ENCODE data around the gene GLI1.

The GLI1 gene

DNA sequence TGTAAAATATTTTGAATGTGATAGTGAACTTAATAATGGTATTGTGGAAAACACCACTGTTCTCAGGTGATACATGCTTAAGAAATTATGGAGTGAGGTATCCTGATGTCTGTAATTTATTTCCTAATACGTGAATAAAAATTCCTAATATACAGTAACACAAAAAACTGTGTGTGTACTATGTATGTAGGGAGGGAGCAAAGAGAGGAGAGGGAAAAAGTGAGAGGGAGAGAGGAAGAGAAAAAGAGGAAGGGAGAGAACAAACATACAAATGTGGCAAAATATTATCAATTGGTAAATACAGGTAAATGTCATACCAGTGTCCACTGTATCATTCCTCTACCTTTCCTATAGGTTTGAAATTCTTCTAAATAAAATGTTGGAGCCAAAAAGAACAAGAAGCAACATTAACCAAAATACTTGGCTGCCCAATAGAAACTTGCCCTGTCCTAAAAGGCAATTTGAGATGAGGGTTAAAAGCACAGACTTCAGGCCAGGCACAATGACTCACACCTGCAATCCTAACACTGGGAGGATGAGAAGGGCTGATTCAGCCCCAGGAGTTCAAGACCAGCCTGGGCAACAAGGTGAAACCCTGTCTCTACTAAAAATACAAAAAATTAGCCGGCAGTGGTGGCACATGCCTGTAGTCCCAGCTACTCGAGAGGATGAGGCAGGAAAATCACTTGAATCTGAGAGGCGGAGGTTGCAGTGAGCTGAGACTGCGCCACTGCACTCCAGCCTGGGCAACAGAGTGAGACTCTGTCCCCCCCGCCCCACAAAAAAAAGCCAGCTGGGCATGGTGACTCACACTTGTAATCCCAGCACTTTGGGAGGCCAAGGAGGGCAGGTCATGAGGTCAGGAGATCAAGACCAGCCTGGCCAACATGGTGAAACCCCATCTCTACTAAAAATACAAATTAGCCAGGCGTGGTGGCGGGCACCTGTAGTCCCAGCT, 43.3 kb upstream of the GLI1 start:
- no peak overlapping the region for H3K4me2 ChIP-seq (ENCODE audit: low read length)
- peaks cover 23% of the 10 kb centered on the region for H3K79me2 ChIP-seq (ENCODE audit: insufficient read depth, low read length)
- H3K27ac ChIP-seq (ENCODE audit: low read depth, low read length, poor library complexity, severe bottlenecking), result no peak overlapping the region

DNA sequence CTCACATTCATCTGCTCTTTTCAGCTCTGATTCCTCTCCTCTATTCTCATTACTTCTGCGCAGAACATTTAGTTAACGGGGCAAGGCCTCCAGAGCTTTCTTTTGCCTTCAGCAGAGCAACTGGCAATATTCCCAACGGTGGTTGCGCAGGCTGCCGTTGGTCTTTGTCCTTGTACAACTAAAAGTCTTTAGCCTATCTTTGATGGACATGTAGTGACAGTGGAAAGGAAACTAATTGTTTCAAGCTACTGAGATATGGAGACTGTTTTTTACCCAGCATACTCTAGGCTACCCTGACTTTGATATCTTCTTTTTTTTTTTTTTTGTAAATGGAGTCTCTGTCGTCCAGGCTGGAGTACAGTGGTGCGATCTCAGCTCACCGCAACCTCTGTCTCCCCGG, 41.3 kb upstream of the GLI1 start:
- Histone ChIP-seq H3F3A (ENCODE audit: insufficient read depth, low read length) (no peaks in the 10 kb centered on the region), H3K9ac (ENCODE audit: low read length) (no peak overlapping the region), H3K9me2 (ENCODE audit: low read depth, low read length) (no peaks in the 10 kb centered on the region), H3K9me3 (ENCODE audit: low read length) (no peaks in the 10 kb centered on the region), H3K27ac (ENCODE audit: low read depth, low read length, poor library complexity, severe bottlenecking) (no peak overlapping the region), H3K27me3 (ENCODE audit: insufficient read depth, low read length) (no peaks in the 10 kb centered on the region), H3K4me2 (ENCODE audit: low read length) (no peak overlapping the region), H2AFZ (ENCODE audit: low read length) (no peak overlapping the region), H3K4me1 (ENCODE audit: insufficient read depth, low read length, severe bottlenecking) (peaks cover 14% of the 10 kb centered on the region), H3K36me3 (ENCODE audit: insufficient read depth, low read length) (peaks cover 5% of the 10 kb centered on the region; the same call in 1 of the 2 replicates), H4K20me1 (ENCODE audit: insufficient read depth, low read length) (no peaks in the 10 kb centered on the region), H3K4me3 (ENCODE audit: low read depth, low read length, poor library complexity, severe bottlenecking) (no peak overlapping the region), H3K79me2 (ENCODE audit: insufficient read depth, low read length) (peaks cover 22% of the 10 kb centered on the region)
- TF ChIP-seq, protein P1, sequence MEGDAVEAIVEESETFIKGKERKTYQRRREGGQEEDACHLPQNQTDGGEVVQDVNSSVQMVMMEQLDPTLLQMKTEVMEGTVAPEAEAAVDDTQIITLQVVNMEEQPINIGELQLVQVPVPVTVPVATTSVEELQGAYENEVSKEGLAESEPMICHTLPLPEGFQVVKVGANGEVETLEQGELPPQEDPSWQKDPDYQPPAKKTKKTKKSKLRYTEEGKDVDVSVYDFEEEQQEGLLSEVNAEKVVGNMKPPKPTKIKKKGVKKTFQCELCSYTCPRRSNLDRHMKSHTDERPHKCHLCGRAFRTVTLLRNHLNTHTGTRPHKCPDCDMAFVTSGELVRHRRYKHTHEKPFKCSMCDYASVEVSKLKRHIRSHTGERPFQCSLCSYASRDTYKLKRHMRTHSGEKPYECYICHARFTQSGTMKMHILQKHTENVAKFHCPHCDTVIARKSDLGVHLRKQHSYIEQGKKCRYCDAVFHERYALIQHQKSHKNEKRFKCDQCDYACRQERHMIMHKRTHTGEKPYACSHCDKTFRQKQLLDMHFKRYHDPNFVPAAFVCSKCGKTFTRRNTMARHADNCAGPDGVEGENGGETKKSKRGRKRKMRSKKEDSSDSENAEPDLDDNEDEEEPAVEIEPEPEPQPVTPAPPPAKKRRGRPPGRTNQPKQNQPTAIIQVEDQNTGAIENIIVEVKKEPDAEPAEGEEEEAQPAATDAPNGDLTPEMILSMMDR (IDR thresholded peaks at IDR 0.05; ENCODE audit: low read length), result no peak
- TF ChIP-seq EZH2 (IDR thresholded peaks at IDR 0.05; ENCODE audit: borderline replicate concordance, low read length), result no peak

More for the DNA sequence above, 43.3 kb upstream of the GLI1 start:
- no peaks in the 10 kb centered on the region for H3K27me3 ChIP-seq (ENCODE audit: insufficient read depth, low read length)
- no peaks in the 10 kb centered on the region for H4K20me1 ChIP-seq (ENCODE audit: insufficient read depth, low read length)
- no peaks in the 10 kb centered on the region for H3F3A ChIP-seq (ENCODE audit: insufficient read depth, low read length)
- no peaks in the 10 kb centered on the region for H3K36me3 ChIP-seq (ENCODE audit: insufficient read depth, low read length)
- no peak overlapping the region for H3K4me3 ChIP-seq (ENCODE audit: low read depth, low read length, poor library complexity, severe bottlenecking)
- peaks cover 14% of the 10 kb centered on the region for H3K4me1 ChIP-seq (ENCODE audit: insufficient read depth, low read length, severe bottlenecking)
- H3K9ac ChIP-seq (ENCODE audit: low read length), result no peak overlapping the region
- no peak for TF ChIP-seq EZH2 (IDR thresholded peaks at IDR 0.05; ENCODE audit: borderline replicate concordance, low read length)
- TF ChIP-seq, protein P1 (IDR thresholded peaks at IDR 0.05; ENCODE audit: low read length), result no peak
- no peak overlapping the region for H2AFZ ChIP-seq (ENCODE audit: low read length)
- H3K9me3 ChIP-seq (ENCODE audit: low read length), result no peaks in the 10 kb centered on the region
- H3K9me2 ChIP-seq (ENCODE audit: low read depth, low read length), result no peaks in the 10 kb centered on the region

DNA sequence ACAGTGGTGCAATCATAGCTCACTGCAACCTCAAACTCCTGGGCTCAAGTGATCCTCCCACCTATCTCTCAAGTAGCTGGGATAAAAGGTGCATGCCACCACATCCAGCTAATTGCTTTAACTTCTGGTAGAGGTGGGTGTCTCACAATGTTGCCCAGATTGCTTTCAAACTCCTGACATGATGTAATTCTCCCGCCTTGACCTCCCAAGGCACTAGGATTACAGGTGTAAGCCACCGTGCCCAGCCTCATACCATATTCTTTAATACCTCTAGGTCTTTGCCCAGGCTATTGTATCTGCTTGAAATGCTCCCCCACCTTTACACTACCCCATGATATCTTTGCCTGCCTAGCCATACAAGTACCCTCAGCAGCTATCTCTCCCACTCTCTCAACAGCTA, 40.1 kb upstream of the GLI1 start:
- Histone ChIP-seq H3K27me3 (ENCODE audit: insufficient read depth, low read length) (no peaks in the 10 kb centered on the region), H3K36me3 (ENCODE audit: insufficient read depth, low read length) (peaks cover 7% of the 10 kb centered on the region; the same call in 1 of the 2 replicates), H3K79me2 (ENCODE audit: insufficient read depth, low read length) (peaks cover 22% of the 10 kb centered on the region)

More for the DNA sequence above, 40.1 kb upstream of the GLI1 start:
- no peak for TF ChIP-seq EZH2 (IDR thresholded peaks at IDR 0.05; ENCODE audit: borderline replicate concordance, low read length)
- TF ChIP-seq, protein P1 (IDR thresholded peaks at IDR 0.05; ENCODE audit: low read length), result no peak
- H3K9ac ChIP-seq (ENCODE audit: low read length), result no peak overlapping the region
- no peak overlapping the region for H2AFZ ChIP-seq (ENCODE audit: low read length)
- no peak overlapping the region for H3K4me2 ChIP-seq (ENCODE audit: low read length)
- no peaks in the 10 kb centered on the region for H4K20me1 ChIP-seq (ENCODE audit: insufficient read depth, low read length)
- no peaks in the 10 kb centered on the region for H3K9me3 ChIP-seq (ENCODE audit: low read length)
- no peak overlapping the region for H3K4me3 ChIP-seq (ENCODE audit: low read depth, low read length, poor library complexity, severe bottlenecking)
- peaks cover 14% of the 10 kb centered on the region for H3K4me1 ChIP-seq (ENCODE audit: insufficient read depth, low read length, severe bottlenecking)
- no peaks in the 10 kb centered on the region for H3F3A ChIP-seq (ENCODE audit: insufficient read depth, low read length)
- no peak overlapping the region for H3K27ac ChIP-seq (ENCODE audit: low read depth, low read length, poor library complexity, severe bottlenecking)
- H3K9me2 ChIP-seq (ENCODE audit: low read depth, low read length), result no peaks in the 10 kb centered on the region
